Activated T-cell treated with anti-CD3 and anti-CD28 coated beads, Interleukin-2, amount 50 U/mL, for 72 hours (primary cell): ENCODE results near the gene CDKN1A. TPM values are rescaled to one million over a fixed set of nuclear protein-coding genes. Genes with fewer than 3 reads are reported as not detected.

Experiments
- ATAC-seq, 2 donors: fragments of 150-1000 bp; cut with Tn5 transposase; replicated peaks in 1 of 2; 2 replicates each; pipeline ENCODE4 v1.10.0; 2021; ENCODE audit warnings: moderate library complexity in 2 of 2, mild to moderate bottlenecking in 1 of 2
- DNase-seq, 2 donors: peaks; one replicate each; pipeline ENCODE4 v3.0.0; 2021 to 2022; ENCODE audit warnings: mixed read lengths in 1 of 2
- H3K27ac Mint-ChIP-seq: one replicate; pipeline ENCODE4 v1.8.0; 2022; ENCODE audit warnings: mild to moderate bottlenecking, moderate library complexity, mixed read lengths
- H3K27me3 Mint-ChIP-seq: one replicate; pipeline ENCODE4 v1.8.0; 2022; ENCODE audit warnings: low read depth, mixed read lengths
- H3K36me3 Mint-ChIP-seq, 2 donors: one replicate each; pipeline ENCODE4 v1.8.0; 2022; ENCODE audit warnings: mixed read lengths in 2 of 2, mild to moderate bottlenecking in 1 of 2; ENCODE audit not compliant: insufficient read depth in 2 of 2
- H3K4me1 Mint-ChIP-seq: one replicate; pipeline ENCODE4 v1.8.0; 2022; ENCODE audit warnings: low read depth, mixed read lengths
- H3K4me3 Mint-ChIP-seq, 2 donors: one replicate each; pipeline ENCODE4 v1.8.0; 2022; ENCODE audit warnings: mild to moderate bottlenecking in 2 of 2, mixed read lengths in 2 of 2, moderate library complexity in 2 of 2
- H3K9me3 Mint-ChIP-seq, 2 donors: one replicate each; pipeline ENCODE4 v1.8.0; 2022; ENCODE audit warnings: mixed read lengths in 2 of 2
- total RNA-seq, 2 donors: library from RNA; stranded (reverse); gene quantifications; one replicate each; pipeline ENCODE4 v1.2.3, GENCODE V29; 2022

Gene CDKN1A
- total RNA-seq, 2 donors from 2014 or later: 59.9 to 60.4 TPM

DNA sequence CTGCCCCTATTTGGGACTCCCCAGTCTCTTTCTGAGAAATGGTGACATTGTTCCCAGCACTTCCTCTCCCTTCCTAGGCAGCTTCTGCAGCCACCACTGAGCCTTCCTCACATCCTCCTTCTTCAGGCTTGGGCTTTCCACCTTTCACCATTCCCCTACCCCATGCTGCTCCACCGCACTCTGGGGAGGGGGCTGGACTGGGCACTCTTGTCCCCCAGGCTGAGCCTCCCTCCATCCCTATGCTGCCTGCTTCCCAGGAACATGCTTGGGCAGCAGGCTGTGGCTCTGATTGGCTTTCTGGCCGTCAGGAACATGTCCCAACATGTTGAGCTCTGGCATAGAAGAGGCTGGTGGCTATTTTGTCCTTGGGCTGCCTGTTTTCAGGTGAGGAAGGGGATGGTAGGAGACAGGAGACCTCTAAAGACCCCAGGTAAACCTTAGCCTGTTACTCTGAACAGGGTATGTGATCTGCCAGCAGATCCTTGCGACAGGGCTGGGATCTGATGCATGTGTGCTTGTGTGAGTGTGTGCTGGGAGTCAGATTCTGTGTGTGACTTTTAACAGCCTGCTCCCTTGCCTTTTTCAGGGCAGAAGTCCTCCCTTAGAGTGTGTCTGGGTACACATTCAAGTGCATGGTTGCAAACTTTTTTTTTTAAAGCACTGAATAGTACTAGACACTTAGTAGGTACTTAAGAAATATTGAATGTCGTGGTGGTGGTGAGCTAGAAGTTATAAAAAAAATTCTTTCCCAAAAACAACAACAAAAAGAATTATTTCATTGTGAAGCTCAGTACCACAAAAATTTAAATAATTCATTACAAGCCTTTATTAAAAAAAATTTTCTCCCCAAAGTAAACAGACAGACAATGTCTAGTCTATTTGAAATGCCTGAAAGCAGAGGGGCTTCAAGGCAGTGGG, 2.1 kb upstream of the CDKN1A start:
- Mint-ChIP-seq H3K9me3 (no peaks in the 10 kb centered on the region), H3K4me3 (peak overlapping the region; percentile 65 to 81), H3K27ac (peak overlapping the region; percentile 17), H3K27me3 (peaks cover 8% of the 10 kb centered on the region), H3K4me1 (peaks cover 46% of the 10 kb centered on the region), H3K36me3 (peaks cover 3 to 5% of the 10 kb centered on the region in 2 donors)
- ATAC-seq: no peak
- DNase-seq: no peak

DNA sequence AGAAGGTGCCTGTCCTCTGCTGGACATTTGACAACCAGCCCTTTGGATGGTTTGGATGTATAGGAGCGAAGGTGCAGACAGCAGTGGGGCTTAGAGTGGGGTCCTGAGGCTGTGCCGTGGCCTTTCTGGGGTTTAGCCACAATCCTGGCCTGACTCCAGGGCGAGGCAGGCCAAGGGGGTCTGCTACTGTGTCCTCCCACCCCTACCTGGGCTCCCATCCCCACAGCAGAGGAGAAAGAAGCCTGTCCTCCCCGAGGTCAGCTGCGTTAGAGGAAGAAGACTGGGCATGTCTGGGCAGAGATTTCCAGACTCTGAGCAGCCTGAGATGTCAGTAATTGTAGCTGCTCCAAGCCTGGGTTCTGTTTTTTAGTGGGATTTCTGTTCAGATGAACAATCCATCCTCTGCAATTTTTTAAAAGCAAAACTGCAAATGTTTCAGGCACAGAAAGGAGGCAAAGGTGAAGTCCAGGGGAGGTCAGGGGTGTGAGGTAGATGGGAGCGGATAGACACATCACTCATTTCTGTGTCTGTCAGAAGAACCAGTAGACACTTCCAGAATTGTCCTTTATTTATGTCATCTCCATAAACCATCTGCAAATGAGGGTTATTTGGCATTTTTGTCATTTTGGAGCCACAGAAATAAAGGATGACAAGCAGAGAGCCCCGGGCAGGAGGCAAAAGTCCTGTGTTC, 1.3 kb upstream of the CDKN1A start:
- no peak for ATAC-seq

DNA sequence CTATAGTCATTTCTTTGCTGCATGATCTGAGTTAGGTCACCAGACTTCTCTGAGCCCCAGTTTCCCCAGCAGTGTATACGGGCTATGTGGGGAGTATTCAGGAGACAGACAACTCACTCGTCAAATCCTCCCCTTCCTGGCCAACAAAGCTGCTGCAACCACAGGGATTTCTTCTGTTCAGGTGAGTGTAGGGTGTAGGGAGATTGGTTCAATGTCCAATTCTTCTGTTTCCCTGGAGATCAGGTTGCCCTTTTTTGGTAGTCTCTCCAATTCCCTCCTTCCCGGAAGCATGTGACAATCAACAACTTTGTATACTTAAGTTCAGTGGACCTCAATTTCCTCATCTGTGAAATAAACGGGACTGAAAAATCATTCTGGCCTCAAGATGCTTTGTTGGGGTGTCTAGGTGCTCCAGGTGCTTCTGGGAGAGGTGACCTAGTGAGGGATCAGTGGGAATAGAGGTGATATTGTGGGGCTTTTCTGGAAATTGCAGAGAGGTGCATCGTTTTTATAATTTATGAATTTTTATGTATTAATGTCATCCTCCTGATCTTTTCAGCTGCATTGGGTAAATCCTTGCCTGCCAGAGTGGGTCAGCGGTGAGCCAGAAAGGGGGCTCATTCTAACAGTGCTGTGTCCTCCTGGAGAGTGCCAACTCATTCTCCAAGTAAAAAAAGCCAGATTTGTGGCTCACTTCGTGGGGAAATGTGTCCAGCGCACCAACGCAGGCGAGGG, 594 bp upstream of the CDKN1A start:
- peak overlapping the region; percentile 41 for H3K27ac Mint-ChIP-seq
- H3K4me1 Mint-ChIP-seq: peaks cover 61% of the 10 kb centered on the region
- peak overlapping the region; percentile 81 to 87 for H3K4me3 Mint-ChIP-seq
- no peak for DNase-seq
- peaks cover 3 to 5% of the 10 kb centered on the region in 2 donors for H3K36me3 Mint-ChIP-seq
- ATAC-seq: no peak
- H3K27me3 Mint-ChIP-seq: peaks cover 8% of the 10 kb centered on the region
- no peaks in the 10 kb centered on the region for H3K9me3 Mint-ChIP-seq

More for the DNA sequence above, 1.3 kb upstream of the CDKN1A start:
- peaks cover 54% of the 10 kb centered on the region for H3K4me1 Mint-ChIP-seq
- H3K27ac Mint-ChIP-seq: peak overlapping the region; percentile 17
- peaks cover 8% of the 10 kb centered on the region for H3K27me3 Mint-ChIP-seq
- peaks cover 3 to 5% of the 10 kb centered on the region in 2 donors for H3K36me3 Mint-ChIP-seq
- no peaks in the 10 kb centered on the region for H3K9me3 Mint-ChIP-seq
- no peak for DNase-seq
- peak overlapping the region; percentile 81 to 87 for H3K4me3 Mint-ChIP-seq

DNA sequence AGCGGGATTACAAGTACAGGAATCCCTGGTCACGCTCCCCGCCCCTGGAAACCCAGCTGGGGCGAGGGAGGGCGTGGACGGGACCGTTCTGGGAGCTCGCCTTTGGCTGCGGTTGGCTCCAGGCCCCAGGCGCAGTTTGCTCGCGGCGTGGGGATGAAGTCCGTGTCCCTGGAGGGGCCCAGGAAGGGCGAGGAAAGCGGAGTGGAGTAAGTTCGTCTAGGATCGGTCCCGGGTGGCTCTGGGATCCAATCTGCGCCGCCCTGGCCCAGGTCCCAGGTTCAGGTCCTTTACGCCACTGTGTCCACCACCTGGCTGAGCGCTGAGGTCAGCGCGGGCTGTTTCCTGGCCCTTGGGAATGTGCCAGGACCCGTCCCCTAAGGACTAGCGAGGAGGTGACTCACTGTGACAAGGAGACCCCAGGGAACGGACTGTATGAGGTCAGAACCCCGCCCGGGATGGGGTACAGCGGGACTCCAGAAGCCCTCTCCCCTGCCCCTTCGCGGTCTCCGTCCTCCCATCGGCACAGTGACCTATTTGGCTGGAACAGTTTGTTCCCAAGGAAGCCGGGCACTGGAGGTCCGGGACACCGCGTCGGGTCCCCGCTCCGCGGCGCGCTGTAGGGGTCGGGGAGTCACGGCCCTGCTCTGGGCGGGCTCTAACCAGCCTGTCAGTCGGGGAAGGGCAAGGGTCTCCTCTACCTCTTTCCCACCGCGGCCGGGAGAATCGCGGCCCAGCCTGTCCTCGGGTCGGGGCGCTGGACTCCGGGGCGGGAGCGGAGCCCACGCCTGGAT, 724 bp downstream of the CDKN1A start:
- DNase-seq (peak; percentile 28 to 50), ATAC-seq (peak in 1 of 2 donors; percentile 6)
- peak overlapping the region; percentile 77 for H3K27ac Mint-ChIP-seq
- no peaks in the 10 kb centered on the region for H3K9me3 Mint-ChIP-seq
- H3K4me1 Mint-ChIP-seq: peaks cover 74% of the 10 kb centered on the region
- H3K4me3 Mint-ChIP-seq: peak overlapping the region; percentile 87 to 96
- H3K36me3 Mint-ChIP-seq: peaks cover 4 to 5% of the 10 kb centered on the region in 2 donors
- H3K27me3 Mint-ChIP-seq: peaks cover 8% of the 10 kb centered on the region

DNA sequence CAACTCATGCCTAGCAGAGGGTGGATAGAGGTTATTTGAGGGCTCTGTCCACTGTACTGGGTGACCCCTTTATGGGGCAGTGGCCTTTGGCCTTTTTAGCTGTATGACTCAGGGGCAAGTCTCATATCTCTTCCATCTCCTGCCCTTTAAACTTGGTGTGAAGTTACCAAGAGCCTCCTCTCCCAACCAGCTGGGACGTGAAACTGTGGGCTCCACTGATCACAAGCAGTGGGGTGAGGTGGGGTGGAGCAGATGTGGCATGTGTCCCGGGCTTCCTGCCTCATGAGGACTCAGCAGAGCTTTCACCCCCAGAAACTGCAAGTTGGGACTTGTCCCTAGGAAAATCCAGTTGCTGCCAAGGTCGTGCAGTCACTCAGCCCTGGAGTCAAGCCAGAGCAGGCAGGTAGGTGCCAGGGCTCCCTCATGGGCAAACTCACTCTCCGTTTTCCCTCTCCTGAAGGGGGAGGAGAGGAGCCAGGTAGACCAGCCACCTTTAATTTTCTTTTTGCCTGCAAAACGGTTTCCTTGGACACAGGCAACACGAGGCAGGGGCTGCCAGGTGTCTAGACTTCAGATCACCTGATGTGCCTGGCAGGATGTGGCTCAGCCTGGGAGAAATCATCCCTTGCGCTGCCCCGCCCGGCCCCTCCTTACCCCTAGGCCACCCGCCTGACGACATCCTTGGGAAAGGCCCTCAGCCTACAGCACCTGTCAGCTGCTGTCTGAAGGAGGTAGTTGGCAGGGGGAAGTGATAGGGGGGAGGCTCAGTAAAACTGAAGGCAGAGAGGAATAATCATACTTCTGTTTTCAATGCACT, 4.0 kb downstream of the CDKN1A start:
- peak; percentile 17 to 40 for ATAC-seq

DNA sequence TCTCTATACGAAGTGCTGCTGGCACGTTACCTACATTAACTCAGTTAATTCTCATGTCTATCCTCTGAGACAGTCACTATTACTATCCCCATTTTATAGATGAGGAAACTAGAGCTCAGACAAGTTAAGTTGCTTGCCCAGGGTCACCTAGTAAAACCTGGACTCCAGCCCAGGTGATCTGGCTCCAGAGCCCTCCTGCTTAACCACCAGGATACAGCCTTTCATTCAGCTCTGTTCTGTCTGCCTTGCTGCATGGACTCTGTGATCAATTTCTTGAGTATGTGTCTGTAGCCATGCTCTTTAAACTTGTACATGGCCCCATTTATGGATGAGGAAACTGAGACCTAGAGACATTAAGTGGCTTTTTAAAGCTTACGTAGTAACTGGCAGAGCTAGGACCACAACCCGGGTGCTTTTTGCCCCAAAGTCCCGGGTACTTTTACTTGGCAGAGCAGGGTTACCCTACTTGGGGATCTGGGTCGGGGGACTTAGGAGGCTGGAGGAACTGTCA, 4.7 kb downstream of the CDKN1A start:
- DNase-seq (no peak), ATAC-seq (no peak)
- Mint-ChIP-seq H3K4me3 (peak overlapping the region; percentile 58 to 67), H3K27me3 (no peaks in the 10 kb centered on the region), H3K27ac (peak overlapping the region; percentile 16), H3K9me3 (no peaks in the 10 kb centered on the region), H3K4me1 (peaks cover 46% of the 10 kb centered on the region), H3K36me3 (peaks cover 5 to 6% of the 10 kb centered on the region in 2 donors)

More for the DNA sequence above, 4.0 kb downstream of the CDKN1A start:
- no peaks in the 10 kb centered on the region for H3K27me3 Mint-ChIP-seq
- peak overlapping the region; percentile 58 to 67 for H3K4me3 Mint-ChIP-seq
- H3K36me3 Mint-ChIP-seq: peaks cover 5 to 6% of the 10 kb centered on the region in 2 donors
- peak overlapping the region; percentile 16 for H3K27ac Mint-ChIP-seq
- peaks cover 53% of the 10 kb centered on the region for H3K4me1 Mint-ChIP-seq
- no peaks in the 10 kb centered on the region for H3K9me3 Mint-ChIP-seq
- DNase-seq: peak; percentile 64 to 72

DNA sequence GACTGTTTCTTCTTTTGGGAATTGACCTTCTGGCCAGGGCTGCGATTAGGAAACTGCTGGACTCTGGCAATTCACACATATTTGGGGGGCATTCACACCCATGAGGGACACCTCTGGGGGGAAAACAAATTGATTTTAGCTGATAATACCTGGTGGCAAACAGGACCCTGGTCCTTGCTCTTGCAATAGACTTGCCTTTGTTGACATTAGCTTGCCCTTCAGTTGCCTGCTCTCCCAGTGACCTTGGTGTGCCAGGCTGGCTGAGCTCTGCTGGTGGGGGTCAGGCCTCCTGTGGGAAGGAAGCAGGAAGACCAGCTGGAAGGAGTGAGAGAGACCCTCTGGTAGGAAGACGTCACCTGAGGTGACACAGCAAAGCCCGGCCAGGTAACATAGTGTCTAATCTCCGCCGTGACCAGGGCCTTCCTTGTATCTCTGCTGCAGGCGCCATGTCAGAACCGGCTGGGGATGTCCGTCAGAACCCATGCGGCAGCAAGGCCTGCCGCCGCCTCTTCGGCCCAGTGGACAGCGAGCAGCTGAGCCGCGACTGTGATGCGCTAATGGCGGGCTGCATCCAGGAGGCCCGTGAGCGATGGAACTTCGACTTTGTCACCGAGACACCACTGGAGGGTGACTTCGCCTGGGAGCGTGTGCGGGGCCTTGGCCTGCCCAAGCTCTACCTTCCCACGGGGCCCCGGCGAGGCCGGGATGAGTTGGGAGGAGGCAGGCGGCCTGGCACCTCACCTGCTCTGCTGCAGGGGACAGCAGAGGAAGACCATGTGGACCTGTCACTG, 5.3 kb downstream of the CDKN1A start:
- Mint-ChIP-seq H3K4me3 (no peak overlapping the region), H3K27ac (no peak overlapping the region), H3K4me1 (peaks cover 44% of the 10 kb centered on the region), H3K9me3 (no peaks in the 10 kb centered on the region), H3K36me3 (peaks cover 1 to 4% of the 10 kb centered on the region in 2 donors), H3K27me3 (no peaks in the 10 kb centered on the region)
- ATAC-seq (no peak), DNase-seq (no peak)

DNA sequence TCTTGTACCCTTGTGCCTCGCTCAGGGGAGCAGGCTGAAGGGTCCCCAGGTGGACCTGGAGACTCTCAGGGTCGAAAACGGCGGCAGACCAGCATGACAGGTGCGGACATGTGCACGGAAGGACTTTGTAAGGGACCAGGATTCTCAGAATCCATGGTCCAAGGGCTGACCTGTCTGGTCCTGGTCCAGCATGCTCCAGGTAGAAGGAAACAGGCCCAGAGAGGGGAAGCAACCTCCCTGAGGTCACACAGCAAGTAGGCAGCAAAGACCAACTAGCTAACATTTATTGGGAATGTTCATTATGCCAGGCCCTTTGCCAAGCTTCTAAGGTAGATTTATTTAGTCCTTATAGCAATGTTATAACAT, 5.9 kb downstream of the CDKN1A start:
- ATAC-seq (no peak), DNase-seq (no peak)
- H3K4me3 Mint-ChIP-seq: no peak overlapping the region
- H3K27me3 Mint-ChIP-seq: no peaks in the 10 kb centered on the region
- H3K27ac Mint-ChIP-seq: no peak overlapping the region
- H3K36me3 Mint-ChIP-seq: peaks cover 1 to 4% of the 10 kb centered on the region in 2 donors
- no peaks in the 10 kb centered on the region for H3K9me3 Mint-ChIP-seq
- H3K4me1 Mint-ChIP-seq: peaks cover 42% of the 10 kb centered on the region

DNA sequence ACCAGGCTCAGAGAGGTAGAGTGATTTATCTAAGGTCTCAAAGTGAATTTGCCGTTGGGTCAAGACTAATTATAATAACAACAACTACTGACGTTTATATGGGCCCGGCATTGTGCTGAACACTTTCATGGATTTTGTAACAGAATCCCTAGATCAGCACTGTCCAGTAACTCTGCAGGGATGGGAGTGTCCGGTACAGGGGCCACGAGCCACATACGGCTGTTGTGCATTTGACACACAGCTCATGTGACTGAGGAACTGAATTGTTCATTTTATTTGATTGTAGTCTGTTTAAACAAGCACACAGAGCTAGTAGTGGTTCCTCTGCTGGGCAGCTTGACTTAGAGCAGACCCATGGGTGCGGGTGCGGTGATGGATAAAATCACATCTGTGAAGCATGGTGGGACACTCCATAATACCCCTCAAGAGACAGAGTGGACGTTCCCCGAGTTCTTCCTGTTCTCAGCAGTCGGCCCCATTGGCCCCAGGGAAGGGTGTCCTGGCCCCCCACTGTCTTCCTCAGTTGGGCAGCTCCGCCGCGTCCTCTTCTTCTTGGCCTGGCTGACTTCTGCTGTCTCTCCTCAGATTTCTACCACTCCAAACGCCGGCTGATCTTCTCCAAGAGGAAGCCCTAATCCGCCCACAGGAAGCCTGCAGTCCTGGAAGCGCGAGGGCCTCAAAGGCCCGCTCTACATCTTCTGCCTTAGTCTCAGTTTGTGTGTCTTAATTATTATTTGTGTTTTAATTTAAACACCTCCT, 6.8 kb downstream of the CDKN1A start:
- Mint-ChIP-seq H3K36me3 (peaks cover 0 to 4% of the 10 kb centered on the region in 2 donors), H3K9me3 (no peaks in the 10 kb centered on the region)

DNA sequence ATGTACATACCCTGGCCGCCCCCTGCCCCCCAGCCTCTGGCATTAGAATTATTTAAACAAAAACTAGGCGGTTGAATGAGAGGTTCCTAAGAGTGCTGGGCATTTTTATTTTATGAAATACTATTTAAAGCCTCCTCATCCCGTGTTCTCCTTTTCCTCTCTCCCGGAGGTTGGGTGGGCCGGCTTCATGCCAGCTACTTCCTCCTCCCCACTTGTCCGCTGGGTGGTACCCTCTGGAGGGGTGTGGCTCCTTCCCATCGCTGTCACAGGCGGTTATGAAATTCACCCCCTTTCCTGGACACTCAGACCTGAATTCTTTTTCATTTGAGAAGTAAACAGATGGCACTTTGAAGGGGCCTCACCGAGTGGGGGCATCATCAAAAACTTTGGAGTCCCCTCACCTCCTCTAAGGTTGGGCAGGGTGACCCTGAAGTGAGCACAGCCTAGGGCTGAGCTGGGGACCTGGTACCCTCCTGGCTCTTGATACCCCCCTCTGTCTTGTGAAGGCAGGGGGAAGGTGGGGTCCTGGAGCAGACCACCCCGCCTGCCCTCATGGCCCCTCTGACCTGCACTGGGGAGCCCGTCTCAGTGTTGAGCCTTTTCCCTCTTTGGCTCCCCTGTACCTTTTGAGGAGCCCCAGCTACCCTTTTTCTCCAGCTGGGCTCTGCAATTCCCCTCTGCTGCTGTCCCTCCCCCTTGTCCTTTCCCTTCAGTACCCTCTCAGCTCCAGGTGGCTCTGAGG, 7.6 kb downstream of the CDKN1A start:
- Mint-ChIP-seq H3K27ac (no peak overlapping the region), H3K4me3 (no peak overlapping the region), H3K9me3 (no peaks in the 10 kb centered on the region), H3K27me3 (no peaks in the 10 kb centered on the region), H3K36me3 (peaks cover 0 to 4% of the 10 kb centered on the region in 2 donors), H3K4me1 (peaks cover 50% of the 10 kb centered on the region)
- DNase-seq (no peak), ATAC-seq (no peak)

More for the DNA sequence above, 6.8 kb downstream of the CDKN1A start:
- ATAC-seq (no peak), DNase-seq (no peak)
- H3K27me3 Mint-ChIP-seq: no peaks in the 10 kb centered on the region
- H3K4me1 Mint-ChIP-seq: peaks cover 49% of the 10 kb centered on the region
- no peak overlapping the region for H3K4me3 Mint-ChIP-seq
- no peak overlapping the region for H3K27ac Mint-ChIP-seq
